HL-60/S4 (cell line): ENCODE data around the gene ZNF226.
"Not testable (repeated sequence)": the region's sequence is repeated elsewhere in the genome, so short reads cannot be mapped to it uniquely, and the experiment has no call there.

Experiments used
- in situ Hi-C: fragments of 300-500 bp; cut with MboI; formaldehyde crosslinking; loops from 2 replicates; pipeline ENCODE4 v1.14.3; 2022; ENCODE audit warnings: low sequenced_read_pairs

ZNF226 gene

GRCh38 chr19:44164673-44165512 is at the start of gene ZNF226:
Gene ZNF226, plus strand, starts transcription at chr19:44165100. Its CDS starts 4,981 bp downstream, at chr19:44170081.
- in situ Hi-C loops, result no loop called here

- in situ Hi-C loops, result not testable (repeated sequence)
Observed at GRCh38 chr19:44121162-44121561, 43.7 kb upstream of the ZNF226 start.

DNA sequence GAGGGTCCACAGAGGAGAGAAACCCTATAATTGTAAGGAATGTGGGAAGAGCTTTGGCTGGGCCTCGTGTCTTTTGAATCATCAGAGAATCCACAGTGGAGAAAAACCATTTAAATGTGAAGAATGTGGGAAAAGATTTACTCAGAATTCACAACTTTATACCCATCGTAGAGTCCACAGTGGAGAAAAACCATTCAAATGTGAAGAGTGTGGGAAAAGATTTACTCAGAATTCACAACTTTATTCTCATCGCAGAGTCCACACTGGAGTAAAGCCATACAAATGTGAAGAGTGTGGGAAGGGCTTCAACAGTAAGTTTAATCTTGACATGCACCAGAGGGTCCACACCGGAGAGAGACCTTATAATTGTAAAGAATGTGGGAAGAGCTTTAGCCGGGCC is 32.9 kb upstream of the ZNF226 start:
- in situ Hi-C loops, result no loop called here

GRCh38 chr19:44141191-44142058 is 23.5 kb upstream of the ZNF226 start, which contains the start of gene ZNF234:
Gene ZNF234, plus strand, starts transcription at chr19:44141554. Its CDS starts 3,079 bp downstream, at chr19:44144633.
- in situ Hi-C loops, result no loop called here

DNA sequence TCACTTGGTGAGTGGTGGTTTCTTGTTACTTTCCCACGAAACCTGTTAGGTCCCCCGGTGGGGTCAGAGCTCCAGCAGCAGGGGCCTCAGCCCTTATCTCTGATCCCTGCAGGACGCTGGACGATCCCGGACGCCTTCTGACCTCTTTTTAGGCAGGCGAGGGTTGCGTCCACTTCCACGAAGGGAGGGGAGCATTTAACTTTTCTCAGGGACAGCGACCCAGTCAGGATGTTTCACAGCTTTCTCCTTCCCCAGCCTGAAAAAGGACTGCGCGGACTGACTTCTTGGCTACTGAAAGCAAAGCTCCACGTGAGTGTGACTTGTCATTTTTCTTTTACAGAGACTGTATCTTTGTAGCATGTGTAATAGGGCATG is 22.9 kb upstream of the ZNF226 start:
- in situ Hi-C loops, result no loop called here

GRCh38 chr19:44149776-44150175 is 15.1 kb upstream of the ZNF226 start:
- in situ Hi-C loops, result no loop called here

DNA sequence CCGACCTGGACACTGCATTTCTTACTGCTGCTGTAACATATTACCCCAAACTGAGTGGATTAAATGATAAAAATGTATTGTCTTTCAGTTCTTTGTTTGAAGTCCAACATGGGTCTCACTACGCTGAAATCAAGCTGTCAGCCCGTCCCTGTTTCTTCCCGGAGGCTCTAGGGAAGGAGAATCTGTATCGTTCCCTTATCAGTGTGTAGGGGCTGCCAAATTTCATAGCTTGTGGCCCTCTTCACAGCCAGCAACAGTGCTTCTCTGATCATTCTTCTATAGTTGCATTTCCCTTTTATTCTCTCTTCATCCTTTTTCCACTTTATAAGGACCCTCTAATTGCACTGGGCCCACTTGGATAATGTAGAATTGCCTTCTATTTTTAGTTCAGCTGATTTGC is 13.4 kb upstream of the ZNF226 start:
- in situ Hi-C loops, result no loop called here

DNA sequence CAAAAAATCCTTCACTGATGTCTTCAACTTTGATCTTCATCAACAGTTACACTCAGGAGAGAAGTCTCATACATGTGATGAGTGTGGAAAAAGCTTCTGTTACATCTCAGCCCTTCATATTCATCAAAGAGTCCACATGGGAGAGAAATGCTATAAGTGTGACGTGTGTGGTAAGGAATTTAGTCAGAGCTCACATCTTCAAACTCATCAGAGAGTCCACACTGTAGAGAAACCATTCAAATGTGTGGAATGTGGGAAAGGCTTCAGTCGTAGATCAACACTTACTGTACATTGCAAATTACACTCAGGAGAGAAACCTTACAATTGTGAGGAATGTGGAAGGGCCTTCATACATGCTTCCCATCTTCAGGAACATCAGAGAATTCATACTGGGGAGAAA is 8.4 kb upstream of the ZNF226 start:
- in situ Hi-C loops, result no loop called here

DNA sequence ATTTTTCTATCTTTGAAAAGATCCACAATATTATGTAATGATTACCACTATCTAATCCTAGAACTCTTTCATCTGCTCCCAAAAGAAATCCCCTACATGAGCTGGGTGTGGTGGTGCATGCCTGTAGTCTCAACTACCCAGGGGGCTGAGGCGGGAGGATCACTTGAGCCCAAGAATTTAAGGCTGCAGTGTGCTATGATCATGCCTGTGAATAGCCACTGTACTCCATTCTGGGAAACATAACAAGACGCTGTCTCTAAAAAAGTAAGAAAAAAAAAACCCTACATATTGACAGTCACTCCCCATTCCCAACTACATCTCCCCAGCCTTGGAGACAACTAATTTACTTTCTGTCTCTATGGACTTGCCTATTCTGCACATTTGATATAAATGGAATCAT is 1.1 kb upstream of the ZNF226 start:
- in situ Hi-C loops, result no loop called here

DNA sequence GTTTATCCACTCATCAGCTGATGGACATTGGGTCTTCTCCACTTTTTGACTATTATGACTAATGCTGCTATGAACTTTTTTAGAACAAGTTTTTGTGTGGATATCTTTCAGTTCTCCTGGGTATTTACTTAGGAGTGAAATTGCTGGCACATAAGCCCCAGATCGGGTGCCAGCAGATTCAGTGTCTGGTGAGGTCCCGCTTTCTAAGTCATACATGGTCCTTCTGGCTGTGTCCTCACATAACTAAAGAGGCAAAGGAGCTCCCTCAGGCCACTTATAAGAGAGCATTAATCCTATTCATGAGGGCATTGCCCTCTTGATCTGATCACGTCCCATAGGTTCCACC is 600 bp upstream of the ZNF226 start:
- in situ Hi-C loops, result no loop called here

GRCh38 chr19:44170660-44171059 is 5.8 kb downstream of the ZNF226 start:
- in situ Hi-C loops, result not testable (repeated sequence)

- in situ Hi-C loops, result no loop called here
Observed at GRCh38 chr19:44176590-44176989, 11.7 kb downstream of the ZNF226 start.

- in situ Hi-C loops, result no loop called here
Observed at GRCh38 chr19:44180968-44181367, 16.1 kb downstream of the ZNF226 start.

- in situ Hi-C loops, result no loop called here
Observed at GRCh38 chr19:44182145-44182544, 17.2 kb downstream of the ZNF226 start.

DNA sequence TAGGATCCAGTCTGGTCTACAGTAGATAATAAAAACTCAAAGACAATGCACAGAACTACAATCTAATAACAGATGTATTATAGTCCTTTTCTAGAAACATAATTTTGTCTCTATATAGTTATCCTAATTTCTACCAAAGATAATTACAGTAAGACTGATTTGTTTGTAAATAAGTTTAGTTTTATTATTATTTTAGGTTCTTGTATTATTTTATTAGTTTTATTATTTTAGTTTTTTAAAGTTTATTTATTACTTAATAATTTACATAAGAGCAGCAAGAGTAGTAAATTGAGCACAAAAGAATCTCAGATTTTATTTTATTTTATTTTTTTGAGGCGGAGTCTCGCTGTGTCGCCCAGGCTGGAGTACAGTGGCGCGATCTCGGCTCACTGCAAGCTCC is 25.1 kb downstream of the ZNF226 start:
- in situ Hi-C loops, result no loop called here

DNA sequence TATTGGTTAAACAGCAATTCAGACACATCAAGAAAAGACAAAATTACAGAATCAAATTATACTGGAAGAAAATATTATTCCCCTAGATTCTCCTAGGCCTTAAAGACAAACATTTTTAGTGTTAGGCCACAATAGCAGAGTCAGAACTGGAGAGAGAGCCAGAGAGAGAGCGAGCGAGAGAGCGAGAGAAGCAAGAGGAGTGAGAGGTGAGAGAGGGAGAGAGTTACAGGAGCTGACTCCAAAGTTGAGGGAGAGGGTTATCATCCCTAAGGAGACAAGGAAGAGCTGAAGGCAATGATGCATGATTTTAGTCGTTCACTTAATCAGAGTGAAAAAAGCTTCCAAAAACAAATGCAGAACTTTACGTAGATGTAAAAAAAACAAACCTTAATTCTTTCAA is 27.2 kb downstream of the ZNF226 start:
- in situ Hi-C loops, result no loop called here

DNA sequence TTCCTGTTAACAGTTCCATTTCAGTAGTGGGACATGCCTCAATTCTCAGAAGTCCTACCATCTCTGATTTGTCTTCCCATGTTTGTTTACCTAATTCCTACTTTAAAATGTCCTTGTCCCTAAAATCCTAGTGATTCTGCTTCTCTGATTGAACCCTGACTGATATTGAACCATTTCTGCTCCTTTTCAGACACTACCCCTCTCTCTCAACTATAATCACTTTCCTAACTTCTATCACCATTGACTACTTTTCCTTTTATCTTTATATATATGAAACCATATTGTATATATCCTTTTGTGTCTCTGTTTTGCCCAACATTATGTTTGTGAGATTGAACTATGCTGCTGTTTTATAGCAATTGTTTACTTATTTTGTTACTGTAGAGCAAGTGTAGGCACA is 31.9 kb downstream of the ZNF226 start:
- in situ Hi-C loops, result no loop called here

DNA sequence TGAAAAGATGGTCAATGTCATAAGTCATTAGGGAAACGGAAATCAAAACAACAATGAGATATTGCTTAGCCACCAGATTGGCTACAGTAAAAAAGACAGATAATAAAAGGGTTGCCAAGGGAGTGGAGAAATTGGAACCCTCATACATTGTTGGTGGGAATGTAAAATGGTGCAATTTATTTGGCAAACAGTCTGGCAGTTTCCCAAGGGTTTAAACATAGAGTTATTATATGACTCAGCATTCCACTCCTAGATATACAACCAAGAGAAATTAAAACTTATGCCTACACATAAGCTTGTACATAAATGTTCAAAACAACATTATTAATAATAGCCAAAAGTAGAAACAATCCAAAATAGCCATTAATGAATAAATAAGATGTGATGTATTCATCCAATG is 37.6 kb downstream of the ZNF226 start:
- in situ Hi-C loops, result no loop called here

GRCh38 chr19:44202974-44203373 is 38.1 kb downstream of the ZNF226 start:
- in situ Hi-C loops, result no loop called here

DNA sequence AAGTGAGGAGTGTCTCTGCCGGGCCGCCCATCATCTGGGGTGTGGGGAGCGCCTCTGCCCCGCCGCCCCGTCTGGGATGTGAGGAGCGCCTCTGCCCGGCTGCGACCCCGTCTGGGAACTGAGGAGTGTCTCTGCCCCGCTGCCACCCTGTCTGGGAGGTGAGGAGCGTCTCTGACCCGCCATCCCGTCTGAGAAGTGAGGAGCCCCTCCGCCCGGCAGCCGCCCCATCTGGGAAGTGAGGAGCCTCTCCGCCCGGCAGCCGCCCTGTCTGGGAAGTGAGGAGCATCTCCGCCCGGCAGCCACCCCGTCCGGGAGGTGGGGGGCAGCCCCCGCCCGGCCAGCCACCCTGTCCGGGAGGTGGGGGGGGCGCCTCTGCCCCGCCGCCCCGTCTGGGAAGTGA is 39.0 kb downstream of the ZNF226 start:
- in situ Hi-C loops, result not testable (repeated sequence)

DNA sequence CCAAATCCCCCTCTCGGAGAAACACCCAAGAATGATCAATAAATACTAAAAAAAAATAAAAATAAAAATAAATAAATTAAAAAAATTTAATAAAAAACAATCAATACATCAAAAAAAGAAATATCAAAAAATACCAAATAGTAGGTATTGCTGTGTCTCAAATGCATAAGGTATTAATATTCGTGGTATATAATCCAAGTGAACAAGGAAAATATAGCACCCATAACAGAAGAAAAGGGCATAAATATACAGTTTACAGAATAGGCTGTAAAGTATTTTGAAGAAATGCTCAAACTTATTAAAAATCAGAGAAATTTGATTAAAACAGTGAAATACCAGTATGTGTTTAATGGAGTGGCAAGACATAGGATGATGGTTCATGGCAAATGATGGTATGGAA is 39.9 kb downstream of the ZNF226 start:
- in situ Hi-C loops, result no loop called here
